Suprapubic skin (tissue), 3 donors: Measurements from ENCODE around the gene GRID1.

ENCODE experiments used
- POLR2A ChIP-seq, 2 donors: fragments of 450-650 bp; IDR thresholded peaks; one replicate each; pipeline ENCODE4 v1.6.1; 2017; ENCODE audit warnings: antibody characterized with exemption in 2 of 2, mild to moderate bottlenecking in 2 of 2, moderate library complexity in 2 of 2
- TF ChIP-seq, protein P1 (sequence below), 2 donors: fragments of 200-600 bp in 1 of 2; fragments of 450-650 bp in 1 of 2; sonication (generic) in 1 of 2; IDR thresholded peaks; one replicate each; pipeline ENCODE4 v1.5.1; 2016 to 2019; ENCODE audit warnings: antibody characterized with exemption in 2 of 2, mild to moderate bottlenecking in 1 of 2, moderate library complexity in 1 of 2

DNA sequence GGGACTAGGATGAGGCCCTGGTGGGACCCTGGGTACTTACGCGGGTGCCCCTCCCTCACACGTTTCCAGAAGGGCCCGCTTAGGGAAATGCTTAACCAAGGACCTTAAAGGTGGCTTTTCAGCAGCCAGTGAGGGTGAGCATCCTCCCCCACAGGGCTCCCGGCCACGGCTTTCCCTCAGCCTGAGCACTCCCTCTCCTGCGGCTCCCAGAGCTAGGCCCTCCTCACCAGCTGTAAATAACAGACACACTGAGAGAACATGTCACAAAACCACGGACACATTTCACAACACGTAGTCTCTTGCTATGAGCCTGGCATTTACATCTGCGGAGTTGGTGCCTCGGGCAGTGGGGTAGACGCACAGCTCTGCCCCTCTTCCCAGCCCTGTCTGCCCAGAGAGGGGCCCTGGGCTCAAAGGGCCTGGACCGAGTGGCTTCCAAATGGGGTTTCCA, 25.2 kb downstream of the GRID1 start:
- TF ChIP-seq, protein P1, sequence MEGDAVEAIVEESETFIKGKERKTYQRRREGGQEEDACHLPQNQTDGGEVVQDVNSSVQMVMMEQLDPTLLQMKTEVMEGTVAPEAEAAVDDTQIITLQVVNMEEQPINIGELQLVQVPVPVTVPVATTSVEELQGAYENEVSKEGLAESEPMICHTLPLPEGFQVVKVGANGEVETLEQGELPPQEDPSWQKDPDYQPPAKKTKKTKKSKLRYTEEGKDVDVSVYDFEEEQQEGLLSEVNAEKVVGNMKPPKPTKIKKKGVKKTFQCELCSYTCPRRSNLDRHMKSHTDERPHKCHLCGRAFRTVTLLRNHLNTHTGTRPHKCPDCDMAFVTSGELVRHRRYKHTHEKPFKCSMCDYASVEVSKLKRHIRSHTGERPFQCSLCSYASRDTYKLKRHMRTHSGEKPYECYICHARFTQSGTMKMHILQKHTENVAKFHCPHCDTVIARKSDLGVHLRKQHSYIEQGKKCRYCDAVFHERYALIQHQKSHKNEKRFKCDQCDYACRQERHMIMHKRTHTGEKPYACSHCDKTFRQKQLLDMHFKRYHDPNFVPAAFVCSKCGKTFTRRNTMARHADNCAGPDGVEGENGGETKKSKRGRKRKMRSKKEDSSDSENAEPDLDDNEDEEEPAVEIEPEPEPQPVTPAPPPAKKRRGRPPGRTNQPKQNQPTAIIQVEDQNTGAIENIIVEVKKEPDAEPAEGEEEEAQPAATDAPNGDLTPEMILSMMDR (IDR thresholded peaks at IDR 0.05) = no peak
- TF ChIP-seq POLR2A (IDR thresholded peaks at IDR 0.05) = no peak
